ENCODE measurements around the gene ECM1.

Gene ECM1

DNA sequence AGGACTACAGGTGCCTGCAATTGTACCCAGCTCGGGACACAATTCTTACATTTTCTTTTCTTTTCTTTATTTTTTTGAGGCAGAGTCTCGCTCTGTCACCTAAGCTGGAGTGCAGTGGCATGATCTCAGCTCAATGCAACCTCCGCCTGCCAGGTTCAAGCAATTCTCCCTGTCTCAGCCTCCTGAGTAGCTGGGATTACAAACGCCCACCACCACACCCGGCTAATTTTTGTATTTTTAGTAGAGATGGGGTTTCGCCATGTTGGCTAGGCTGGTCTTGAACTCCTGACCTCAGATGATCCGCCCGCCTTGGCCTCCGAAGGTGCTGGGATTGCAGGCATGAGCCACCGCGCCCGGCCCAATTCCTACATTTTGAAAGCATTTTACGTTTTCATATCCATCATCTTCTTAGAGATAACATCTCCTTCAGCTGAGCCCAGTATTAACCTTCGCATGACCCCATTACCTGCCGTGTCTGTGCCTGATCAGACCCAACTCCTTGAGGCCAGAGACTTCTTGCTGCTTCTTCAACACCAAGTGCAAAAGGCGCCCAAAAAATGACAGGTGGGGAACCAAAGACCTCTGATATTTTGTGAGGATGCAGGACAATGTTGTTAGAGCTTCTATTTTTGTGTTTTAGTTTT, 38.5 kb downstream of the ECM1 start:
- DNase-seq = no peak

DNA sequence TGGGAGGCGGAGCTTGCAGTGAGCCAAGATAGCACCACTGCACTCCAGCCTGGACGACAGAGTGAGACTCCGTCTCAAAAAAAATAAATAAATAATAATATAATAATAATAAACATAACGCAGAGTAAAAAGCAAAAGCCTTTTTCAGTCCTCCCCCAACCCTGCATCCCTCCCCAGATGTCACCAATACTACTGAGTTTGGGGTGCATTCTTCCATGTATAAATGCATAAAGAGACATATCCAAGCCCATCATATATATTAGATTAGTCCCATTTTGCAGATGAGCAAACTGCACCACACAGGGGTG, 40.4 kb downstream of the ECM1 start:
- DNase-seq = no peak

DNA sequence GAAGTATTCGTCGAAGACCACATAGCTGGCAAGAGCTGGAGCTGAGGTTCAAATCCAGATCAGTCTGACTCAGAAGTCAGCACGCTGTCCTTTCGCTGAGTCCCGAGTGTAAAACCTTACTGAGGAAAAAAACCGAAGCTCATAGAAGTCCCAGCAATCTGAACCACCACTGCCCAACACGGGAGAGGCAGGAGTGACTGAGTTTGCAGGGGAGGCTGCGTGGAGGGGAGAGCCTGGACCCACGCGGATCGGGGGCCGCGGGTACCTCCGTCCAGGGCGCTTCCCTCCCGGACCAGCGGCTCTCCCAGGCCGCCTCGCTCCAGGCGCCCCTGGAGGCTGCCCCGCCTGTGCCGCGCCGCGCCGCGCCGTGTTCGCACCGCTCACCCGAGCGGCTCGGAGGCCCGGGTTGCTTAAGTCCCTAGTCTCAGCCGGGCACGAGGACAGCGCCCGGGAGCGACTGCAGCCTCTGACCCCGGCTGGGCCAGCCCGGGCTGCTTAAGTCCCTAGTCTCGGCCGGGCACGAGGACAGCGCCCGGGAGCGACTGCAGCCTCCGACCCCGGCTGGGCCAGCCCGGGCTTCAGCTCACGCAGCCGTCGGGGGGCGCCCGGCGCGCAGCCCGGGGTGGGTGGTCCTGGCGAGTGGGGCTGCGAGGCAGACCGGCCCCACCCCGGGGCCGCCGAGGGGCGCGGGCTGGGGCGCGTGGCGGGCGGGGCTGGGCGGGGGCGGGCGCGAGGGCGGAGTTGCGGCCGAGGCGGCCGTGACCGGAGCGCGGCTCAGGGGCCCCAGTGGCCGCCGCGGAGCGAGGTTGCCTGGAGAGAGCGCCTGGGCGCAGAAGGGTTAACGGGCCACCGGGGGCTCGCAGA, 41.0 kb downstream of the ECM1 start, which contains the start of gene ADAMTSL4:
TSS of gene ADAMTSL4 (plus strand) at position 777 of the 864 bp plus-strand sequence. CDS start 2,881 bp downstream, outside the sequence.
- peak; percentile 81 for DNase-seq

DNA sequence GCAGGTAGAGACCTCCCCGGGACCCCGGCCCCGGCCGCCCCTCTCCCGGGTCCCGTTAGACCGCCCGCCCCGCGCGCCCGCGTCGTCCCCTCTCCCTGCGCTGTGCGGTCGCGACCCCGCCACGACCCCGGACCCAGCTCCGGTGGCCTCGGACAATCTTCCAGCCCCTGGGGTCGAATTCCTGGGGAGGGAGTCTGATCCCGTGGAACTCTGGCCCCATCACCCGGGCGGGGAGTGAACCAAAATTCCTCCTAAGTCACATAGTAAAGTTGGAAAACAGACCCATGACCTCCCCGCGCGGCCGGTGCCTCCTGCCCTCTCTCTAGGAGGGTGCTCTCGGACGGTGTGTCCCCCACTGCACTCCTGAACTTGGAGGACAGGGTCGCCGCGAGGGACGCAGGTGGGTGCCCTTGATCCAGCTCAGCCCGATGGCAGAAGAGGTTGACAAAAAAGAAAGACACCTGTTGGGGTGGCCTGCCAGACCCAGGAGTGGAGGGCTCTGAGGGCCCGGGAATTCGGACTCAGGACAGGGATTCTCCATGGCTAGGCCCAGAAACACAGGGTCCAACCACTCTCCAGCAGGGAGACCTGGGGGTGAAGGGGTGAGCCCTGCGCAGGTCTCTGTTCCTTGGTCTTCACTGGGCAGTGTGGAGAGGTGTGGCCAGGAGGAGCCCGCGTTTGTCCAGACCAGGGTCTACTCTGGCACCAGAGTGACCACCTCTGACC, 41.8 kb downstream of the ECM1 start:
- DNase-seq = no peak

DNA sequence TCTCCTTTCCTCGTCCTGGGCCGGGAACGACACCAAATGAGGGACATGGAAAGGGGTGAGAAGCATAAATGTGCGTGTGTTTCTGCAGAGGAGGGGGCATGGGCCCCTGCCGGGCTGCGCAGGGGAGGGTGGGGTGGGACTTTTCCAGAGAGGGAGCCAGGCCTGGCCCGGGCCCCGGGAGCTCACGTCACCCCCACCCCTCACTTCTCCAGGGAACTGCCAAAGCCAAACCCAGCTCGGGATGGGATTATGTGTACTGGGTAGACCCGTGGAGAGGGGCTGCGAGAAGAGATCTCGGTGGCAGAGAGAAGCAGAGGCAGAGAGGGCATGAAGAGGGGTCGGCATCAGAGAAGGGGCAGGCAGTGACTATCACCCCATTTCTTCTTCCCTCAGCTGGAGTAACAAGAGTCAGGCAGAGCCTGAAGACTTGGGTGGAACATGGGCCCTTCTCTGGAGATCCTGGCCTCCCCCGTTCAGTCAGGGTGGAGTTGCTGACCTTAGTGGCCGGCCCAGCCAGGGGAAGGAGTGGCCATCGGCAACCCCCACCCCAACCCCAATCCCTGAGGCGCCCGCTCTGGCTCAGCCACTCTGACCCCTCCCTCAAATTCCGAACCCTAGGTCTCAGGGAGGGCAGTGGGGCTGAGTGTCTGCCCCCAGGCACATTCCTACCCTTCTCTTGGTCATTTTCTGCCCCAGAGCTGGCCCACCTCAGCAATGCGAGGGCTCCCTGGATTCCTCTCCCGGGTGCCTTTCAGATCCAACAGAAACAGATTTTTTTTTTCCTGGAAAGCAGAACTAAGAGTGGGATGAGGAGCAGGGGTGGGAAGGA, 42.5 kb downstream of the ECM1 start:
- no peak for DNase-seq

DNA sequence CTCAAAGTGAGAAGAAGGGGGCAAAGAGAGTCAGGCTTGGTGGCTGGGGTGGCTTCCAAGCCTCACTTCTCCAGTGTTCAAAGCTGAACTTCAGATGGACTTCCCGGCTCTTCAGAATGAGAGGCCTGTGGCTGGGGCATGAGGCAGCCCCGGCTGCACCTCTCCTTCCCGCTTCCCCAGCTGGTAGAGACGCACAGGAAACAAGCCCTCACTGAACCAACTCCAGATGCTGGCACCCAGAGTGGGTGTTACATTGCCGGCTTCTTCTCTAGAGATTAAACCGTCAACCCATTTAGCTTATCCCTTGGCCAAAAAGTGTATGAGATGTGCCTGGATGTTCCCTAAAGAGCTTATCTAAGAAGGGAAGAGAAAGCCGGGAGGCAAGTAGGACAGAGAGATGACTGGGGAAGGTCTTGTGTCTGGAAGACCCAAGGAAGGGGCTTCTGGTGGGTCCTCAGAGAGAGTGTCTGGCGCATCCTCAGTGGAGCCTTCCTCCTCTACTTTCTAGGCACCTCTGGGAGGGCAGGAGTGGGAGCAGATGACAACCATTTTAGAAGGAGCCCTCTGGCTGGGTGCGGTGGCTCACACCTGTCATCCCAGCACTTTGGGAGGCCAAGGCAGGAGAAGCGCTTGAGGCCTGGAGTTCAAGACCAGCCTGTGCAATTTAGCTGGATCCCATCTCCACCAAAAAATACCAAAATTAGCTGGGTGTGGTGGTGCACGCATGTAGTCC, 43.3 kb downstream of the ECM1 start:
- DNase-seq = no peak

DNA sequence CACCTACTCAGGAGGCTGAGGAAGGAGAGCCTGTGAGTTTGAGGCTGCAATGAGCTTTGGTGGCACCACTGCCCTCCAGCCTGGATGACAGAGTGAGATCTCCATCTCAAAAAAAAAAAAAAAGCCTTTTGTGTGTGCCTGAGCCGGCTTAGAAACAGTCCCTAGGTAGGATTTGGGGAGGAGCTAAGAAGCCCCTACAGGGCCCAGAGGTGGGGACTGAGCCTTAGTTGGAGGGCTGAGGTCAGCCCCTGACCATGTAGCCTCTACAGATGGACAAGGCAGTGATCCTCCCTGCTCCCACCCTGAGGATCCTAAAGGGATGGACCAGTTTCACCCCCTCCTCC, 43.8 kb downstream of the ECM1 start:
- no peak for DNase-seq

DNA sequence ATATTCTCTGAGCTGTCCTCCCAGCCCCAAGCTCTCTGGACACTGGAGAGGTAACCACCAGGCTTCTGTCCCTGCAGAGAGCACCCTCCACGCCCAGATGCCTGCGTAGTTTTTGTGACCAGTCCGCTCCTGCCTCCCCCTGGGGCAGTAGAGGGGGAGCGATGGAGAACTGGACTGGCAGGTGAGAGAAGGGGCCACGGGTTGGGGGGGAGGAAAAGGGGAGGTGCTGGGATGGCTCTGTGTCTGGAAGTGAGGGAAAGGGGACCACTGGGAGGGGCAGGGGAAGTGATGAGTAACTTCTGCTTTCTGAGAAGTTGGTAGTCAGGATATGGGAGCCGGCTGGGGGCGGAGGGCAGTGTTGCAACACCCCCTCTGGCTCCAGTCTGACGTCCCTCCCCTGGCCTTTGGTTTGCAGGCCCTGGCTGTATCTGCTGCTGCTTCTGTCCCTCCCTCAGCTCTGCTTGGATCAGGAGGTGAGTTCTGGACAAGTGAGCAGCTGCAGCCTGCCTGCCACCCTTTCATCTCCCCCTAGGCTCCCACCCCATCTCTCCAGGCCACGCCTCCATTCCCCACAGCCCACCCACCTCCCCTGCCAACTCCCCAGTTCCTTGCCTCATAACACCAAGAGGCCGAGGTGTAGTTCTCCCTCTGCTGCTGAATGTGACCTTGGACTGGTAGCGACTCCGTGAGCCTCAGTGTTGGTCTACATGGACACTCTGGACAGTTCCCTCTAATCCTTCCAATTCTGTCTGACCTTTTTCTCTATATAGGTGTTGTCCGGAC, 44.4 kb downstream of the ECM1 start:
- no peak for DNase-seq

DNA sequence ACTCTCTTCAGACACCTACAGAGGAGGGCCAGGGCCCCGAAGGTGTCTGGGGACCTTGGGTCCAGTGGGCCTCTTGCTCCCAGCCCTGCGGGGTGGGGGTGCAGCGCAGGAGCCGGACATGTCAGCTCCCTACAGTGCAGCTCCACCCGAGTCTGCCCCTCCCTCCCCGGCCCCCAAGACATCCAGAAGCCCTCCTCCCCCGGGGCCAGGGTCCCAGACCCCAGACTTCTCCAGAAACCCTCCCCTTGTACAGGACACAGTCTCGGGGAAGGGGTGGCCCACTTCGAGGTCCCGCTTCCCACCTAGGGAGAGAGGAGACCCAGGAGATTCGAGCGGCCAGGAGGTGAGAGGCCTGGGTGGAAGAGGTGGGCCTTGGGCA, 45.0 kb downstream of the ECM1 start:
- no peak for DNase-seq

DNA sequence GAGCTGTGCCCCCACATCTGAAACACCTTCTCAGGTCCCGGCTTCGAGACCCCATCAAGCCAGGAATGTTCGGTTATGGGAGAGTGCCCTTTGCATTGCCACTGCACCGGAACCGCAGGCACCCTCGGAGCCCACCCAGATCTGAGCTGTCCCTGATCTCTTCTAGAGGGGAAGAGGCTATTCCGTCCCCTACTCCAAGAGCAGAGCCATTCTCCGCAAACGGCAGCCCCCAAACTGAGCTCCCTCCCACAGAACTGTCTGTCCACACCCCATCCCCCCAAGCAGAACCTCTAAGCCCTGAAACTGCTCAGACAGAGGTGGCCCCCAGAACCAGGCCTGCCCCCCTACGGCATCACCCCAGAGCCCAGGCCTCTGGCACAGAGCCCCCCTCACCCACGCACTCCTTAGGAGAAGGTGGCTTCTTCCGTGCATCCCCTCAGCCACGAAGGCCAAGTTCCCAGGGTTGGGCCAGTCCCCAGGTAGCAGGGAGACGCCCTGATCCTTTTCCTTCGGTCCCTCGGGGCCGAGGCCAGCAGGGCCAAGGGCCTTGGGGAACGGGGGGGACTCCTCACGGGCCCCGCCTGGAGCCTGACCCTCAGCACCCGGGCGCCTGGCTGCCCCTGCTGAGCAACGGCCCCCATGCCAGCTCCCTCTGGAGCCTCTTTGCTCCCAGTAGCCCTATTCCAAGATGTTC, 45.6 kb downstream of the ECM1 start:
- no peak for DNase-seq

DNA sequence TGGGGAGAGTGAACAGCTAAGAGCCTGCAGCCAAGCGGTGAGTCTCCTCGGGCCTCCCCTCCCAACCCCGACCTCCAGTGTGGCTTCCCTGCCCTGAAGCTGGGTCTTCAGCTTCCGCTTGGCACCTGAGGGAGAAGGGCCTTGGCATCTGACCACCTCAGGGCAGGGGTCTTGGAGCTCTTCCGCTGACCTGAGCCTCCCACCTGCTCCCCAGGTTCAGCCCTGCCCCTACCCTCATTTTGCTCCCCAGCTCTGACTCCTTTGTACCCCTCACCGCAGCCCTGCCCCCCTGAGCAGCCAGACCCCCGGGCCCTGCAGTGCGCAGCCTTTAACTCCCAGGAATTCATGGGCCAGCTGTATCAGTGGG, 46.2 kb downstream of the ECM1 start:
- no peak for DNase-seq

DNA sequence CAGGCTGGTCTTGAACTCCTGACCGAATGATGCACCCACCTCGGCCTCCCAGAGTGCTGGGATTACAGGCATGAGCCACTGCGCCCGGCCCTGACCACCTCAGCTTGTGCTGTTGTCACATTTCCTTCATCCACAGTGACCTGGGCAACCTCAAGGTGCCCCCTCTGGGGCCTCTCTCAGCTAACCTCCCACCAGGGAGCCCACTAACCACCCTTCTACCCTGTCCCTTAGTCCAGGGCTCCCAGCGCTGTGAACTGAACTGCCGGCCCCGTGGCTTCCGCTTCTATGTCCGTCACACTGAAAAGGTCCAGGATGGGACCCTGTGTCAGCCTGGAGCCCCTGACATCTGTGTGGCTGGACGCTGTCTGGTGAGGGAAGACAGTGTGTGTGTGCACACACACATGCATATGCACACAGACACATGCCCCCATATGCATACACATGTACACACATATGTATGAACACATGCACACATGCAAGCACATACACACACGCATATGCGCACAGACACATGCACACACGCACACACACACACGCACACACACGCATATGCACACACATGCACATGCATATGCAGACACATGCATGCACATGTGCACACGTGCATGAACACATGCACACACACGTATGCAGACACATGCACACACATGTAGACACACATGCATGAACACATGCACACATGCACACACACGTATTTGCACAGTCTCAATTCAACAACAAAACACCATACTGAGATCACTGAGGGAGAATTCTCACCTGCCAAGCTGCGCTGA, 47.5 kb downstream of the ECM1 start:
- DNase-seq = no peak

DNA sequence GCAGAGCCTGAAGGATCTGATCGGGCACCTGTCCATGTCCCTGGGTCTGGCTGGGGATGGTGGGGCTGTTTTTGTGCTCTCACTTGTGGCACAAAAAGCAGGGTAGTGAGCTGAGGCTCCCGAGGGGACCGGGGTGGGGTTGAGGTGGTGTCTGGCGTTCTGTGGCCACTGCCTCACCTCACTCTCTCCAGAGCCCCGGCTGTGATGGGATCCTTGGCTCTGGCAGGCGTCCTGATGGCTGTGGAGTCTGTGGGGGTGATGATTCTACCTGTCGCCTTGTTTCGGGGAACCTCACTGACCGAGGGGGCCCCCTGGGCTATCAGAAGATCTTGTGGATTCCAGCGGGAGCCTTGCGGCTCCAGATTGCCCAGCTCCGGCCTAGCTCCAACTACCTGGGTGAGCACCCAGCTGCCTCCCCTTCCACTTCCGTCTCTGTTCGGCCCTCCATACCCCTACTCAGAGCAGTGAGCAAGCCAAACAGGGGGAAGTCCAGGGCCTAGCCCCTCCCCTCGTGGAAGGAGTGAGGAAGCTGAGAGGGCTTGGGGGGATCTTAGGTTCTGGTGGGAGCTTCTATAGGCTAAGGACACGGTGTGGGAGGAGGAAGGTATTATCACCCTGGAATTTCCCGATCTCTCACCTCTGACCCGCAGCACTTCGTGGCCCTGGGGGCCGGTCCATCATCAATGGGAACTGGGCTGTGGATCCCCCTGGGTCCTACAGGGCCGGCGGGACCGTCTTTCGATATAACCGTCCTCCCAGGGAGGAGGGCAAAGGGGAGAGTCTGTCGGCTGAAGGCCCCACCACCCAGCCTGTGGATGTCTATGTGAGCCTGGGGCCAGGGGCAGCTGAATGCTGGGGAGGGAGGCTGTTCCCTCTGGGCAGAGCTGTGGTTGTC, 48.3 kb downstream of the ECM1 start:
- DNase-seq = no peak

DNA sequence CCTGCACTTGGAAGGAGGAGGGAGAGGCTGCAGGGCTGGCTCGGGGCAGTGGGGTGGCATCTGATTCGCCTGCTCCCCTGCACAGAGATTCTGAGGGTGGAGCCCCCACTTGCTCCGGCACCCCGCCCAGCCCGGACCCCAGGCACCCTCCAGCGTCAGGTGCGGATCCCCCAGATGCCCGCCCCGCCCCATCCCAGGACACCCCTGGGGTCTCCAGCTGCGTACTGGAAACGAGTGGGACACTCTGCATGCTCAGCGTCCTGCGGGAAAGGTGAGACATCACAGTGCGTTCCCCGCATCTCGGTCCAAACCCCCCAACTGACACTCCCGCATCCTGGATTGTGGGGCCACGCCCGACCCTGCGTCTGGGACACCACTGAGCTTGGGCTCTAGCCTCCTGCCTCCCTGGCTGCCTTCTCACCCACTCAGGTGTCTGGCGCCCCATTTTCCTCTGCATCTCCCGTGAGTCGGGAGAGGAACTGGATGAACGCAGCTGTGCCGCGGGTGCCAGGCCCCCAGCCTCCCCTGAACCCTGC, 49.2 kb downstream of the ECM1 start:
- DNase-seq = no peak

DNA sequence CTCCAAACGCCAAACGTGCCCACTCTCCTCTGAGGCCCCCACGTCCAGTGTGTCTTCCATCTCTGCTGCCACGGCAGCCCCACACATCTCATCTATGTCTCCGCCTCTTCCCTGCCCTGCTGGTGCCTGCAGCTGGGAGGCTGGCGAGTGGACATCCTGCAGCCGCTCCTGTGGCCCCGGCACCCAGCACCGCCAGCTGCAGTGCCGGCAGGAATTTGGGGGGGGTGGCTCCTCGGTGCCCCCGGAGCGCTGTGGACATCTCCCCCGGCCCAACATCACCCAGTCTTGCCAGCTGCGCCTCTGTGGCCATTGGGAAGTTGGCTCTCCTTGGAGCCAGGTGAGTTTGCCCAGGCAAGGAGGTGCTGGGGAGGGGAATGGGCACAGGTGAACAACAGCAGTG, 49.9 kb downstream of the ECM1 start:
- DNase-seq = no peak

DNA sequence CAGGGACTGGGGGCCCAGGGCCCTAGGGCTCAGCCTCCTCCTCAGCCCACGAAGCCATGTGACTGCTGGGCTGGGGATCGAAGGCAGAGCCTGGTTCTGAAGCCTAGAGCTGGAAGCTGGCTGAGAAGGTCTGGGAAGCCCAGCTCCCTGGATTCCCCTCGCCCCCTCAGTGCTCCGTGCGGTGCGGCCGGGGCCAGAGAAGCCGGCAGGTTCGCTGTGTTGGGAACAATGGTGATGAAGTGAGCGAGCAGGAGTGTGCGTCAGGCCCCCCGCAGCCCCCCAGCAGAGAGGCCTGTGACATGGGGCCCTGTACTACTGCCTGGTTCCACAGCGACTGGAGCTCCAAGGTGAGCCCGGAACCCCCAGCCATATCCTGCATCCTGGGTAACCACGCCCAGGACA, 50.4 kb downstream of the ECM1 start:
- no peak for DNase-seq

DNA sequence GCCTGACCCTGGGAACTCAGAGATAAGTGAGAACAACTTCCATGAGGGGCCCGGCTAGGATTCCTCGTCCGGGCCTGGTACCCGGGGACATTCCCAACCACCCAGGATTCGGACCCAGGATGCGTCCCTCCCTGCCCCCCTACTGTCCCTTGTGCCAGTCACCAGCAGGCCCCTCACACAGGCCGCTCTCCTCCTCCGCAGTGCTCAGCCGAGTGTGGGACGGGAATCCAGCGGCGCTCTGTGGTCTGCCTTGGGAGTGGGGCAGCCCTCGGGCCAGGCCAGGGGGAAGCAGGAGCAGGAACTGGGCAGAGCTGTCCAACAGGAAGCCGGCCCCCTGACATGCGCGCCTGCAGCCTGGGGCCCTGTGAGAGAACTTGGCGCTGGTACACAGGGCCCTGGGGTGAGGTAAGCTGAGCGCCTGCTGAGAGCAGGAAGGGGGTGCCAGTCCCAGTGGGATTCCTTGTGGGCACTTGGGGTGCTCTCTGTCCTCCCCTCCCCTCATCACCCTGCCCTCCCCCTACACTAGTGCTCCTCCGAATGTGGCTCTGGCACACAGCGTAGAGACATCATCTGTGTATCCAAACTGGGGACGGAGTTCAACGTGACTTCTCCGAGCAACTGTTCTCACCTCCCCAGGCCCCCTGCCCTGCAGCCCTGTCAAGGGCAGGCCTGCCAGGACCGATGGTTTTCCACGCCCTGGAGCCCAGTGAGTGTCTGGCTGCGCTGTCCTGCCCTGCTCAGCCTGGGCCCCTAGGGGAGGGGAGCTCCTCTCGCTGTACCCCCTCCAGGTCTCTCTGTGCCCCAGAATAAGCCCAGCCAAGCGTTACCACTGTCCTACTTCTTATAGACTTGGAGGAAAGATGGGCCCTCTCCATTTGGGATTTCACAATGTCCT, 51.1 kb downstream of the ECM1 start:
- no peak for DNase-seq

DNA sequence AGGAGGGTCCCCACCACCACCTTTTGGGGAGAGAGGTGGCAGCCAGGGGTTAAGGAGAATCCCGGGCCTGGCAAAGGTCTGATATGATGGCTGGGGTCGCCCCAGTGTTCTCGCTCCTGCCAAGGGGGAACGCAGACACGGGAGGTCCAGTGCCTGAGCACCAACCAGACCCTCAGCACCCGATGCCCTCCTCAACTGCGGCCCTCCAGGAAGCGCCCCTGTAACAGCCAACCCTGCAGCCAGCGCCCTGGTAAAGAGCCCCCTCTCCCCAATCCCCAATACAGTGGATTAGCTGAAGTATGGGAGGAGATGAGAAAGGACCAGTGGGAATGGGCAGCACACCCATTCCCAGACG, 51.7 kb downstream of the ECM1 start:
- no peak for DNase-seq

Data from NCI-H146 (cell line).